8988T (cell line): ENCODE results near the gene ODF4.

Experiments
- DNase-seq: peaks from one replicate; pipeline ENCODE4 v3.0.0; 2011

ODF4 gene, protein sequence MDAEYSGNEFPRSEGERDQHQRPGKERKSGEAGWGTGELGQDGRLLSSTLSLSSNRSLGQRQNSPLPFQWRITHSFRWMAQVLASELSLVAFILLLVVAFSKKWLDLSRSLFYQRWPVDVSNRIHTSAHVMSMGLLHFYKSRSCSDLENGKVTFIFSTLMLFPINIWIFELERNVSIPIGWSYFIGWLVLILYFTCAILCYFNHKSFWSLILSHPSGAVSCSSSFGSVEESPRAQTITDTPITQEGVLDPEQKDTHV

DNA sequence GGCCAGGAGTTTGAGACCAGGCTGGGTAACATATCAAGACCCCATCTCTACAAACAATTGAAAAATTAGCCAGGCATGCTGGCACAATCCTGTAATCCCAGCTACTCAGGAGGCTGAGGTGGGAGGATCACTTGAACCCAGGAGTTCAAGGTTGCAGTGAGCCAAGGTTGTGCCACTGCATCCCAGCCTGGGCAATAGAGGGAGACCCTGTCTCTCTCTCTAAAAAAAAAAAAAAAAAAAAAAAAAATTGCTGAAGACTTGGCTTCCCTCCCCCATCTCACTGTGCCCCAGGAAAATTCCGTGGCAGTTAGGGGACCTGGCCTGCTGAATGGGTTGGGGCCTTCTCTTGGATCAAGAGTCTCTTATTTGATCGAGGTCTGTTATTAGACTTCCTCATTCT is at the start of gene ODF4:
ODF4 (plus strand) TSS at position 301 of the 400 bp plus-strand sequence. CDS start 212 bp downstream, outside the sequence.
- no peak for DNase-seq

DNA sequence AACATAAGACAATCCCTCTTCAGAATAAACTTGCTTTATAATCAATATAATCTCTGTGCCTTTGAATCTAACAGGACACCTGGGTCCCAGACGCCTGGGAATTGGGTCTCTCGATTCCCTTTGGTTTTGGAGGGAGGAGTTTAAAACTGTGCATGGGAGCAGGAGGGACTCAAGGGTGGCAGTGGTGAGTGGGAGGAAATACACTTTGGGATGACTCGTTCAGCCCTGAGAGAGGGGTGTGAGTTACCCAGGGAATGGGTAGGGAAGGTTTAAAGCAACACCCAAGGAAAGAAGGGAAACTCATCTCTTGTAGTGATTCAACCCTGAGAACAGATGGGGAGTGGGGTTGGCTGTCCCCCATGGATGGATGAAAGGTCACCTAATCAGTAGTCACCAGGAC is 49.6 kb upstream of the ODF4 start:
- no peak for DNase-seq

DNA sequence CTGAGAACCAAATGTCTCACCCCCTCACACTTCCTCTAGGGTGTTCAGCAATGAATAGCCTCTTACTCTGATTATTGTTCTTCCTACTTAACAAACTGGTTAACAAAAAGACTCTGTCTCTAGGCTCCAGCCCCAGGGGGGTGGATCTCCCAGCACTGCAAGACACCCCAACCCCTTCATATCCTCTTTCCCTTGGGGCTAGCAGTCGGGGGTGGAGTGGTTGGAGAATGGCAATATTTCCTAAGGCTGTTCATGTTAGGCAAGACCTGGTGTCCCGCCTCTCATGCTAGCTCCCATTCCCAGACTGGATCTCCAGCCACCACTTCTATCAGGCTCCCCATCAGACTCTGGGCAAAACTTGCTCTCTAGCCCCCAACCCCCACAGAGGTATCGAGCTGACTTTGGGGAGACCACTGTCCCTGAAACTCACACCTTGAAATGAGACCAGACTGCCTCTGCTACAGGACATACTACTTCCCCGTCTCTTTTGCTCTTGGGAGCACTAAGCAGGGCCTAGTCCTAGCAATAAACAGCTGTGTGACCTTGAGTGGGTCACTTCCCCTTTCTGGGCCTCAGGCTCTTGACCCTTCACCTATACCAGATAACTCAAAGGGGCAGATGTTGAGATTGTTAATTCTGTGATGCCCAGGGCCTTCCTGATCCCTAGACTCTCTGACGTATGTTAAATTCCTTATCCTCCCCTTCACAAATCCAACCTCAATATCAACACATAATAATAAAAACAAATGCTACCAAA is 46.8 kb upstream of the ODF4 start:
- no peak for DNase-seq

DNA sequence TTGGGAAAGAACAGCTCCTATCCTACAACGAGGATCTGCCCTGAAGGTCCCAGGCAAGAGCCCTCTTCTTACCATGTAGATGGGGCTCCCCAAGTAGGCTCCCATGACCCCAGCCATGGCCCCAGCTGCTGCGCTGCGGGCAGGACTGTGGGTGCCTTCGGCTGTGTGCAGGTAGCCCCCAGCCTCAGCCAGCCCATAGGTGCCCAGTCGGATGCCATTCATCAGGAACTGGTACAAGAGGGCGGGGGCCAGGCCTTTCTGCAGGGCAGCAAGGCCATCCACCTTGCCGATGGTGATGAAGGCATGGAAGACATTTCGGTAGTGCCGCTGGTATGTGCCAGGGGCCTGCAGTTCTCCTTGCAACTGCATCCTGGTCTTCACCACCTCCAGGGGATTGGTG is 45.3 kb upstream of the ODF4 start:
- DNase-seq, result no peak

DNA sequence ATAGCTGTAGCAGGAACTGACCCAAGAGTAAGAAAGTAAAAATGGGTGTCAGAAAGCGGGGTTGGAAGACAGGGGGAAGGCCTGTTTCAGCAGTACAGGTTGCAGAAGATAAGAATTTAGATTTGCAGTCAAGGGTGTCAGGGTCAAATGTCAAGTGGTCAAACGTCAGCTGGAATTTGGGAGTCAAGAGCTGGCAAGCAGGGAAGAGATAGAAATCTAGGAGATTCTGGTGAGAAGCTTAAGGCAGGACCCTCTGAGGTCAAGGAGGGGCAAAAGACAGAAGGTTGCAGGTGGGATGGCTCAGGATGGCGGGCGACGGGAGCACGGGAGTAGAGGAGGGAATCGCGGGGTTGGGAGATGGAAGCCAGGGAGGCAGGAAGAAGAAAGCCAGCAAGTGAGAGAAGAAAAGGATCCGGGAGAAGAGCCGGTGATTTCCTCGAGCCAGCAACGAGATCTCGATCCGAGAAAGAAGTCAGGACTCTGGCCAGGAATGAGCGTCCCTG is 44.8 kb upstream of the ODF4 start:
- no peak for DNase-seq

DNA sequence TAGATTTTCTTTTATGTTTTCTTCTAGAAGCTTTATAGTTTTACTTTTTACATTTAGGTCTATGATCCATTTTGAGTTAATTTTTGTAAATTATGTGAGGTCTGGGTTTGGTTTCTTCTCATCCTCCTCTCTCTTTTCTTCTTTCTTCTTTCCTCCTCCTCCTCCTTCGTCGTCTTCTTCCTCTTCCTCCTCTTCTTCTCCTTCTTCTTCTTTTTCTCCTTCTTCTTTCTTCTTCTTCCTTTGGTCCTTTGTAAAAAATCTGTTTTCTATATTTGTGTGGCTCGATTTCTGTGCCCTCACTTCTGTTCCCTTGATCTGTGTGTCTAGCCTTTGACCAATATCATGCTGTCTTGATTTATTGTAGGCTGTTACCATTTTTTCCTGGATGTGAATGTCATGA is 39.4 kb upstream of the ODF4 start:
- no peak for DNase-seq

DNA sequence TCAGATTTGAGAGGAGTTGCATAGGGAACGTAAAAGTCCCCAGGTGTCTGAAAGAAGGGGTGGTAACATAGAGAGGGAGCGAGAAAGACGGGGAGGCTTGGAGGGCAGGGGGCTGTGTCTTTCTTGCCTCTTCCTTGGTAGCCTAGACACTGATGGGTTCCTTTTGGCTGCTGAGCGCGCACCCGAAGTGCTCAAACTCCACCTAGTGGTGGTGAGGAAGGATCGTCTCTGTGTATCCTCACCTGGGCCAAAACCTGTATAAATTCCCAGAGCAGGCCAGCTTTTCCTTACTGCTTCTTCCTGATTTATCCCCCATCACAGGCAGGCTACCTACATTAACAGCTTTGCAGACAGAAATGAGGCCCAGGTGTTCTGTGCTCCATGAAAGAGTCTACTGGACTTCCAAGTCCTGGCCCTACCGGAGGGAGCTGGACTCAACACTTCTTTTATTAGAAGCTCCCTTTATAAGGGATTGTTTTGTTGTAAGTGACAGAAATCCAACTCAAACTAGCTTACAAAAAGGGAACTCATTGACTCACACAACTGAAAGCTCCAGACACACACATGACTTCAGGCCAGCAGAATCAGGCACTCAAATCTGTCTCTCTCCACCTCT is 38.9 kb upstream of the ODF4 start:
- peak; percentile 59 for DNase-seq

DNA sequence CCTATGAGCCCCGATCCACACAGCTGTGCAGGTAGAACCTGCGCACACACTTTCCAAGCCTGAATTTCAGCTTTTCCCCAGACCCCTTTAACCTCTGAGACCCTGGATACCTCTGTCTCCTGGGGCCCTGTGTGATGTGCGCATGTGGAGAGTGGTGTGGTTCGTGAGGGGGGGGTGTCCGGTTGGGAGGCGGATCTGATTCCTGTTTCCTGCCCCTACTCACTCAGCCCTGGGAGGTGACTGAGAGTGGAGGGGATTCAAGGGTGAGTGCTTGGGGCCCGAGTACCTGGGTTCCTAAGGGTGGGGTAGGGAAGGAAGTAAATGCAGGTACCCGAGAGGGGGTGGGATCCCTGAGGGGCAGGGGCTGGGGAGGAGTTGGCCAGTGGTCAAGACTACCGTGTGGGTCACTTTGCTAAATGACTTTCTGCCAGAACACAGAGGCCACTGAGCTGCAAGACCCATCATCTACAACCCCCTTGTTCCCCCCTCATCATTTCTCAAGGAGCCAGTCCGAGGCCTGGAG is 29.0 kb upstream of the ODF4 start:
- DNase-seq, result no peak

DNA sequence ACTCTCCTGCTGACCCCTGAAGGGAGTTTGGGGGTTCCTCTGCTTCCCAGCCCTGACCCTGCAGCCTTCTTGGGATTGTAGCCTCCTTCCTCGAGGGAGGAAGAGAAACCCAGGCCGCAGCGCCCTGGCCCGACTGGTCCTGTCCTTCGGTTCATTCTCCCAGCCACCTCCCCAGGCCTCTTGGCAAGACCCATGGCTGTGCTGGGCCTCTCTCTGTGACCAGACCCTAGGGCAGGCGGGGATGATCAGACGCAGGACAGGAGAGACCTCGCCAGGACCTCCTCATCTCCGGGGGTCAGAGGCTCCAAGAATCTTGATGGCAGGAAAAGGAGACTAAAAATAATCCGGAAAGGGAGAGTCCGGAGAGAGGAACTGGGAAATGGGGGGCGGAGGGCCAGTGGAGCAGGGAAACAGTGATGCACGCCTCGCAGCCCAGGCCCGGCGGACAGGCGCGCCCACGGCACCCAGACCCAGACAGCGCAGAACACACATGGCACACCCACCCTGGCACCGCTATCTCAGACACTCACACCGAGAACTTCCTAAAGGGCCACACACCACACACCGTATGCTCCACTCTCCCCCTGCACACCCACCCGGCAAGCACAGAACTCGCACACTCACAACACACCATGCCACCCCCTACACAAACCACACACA is 28.4 kb upstream of the ODF4 start:
- DNase-seq, result no peak

DNA sequence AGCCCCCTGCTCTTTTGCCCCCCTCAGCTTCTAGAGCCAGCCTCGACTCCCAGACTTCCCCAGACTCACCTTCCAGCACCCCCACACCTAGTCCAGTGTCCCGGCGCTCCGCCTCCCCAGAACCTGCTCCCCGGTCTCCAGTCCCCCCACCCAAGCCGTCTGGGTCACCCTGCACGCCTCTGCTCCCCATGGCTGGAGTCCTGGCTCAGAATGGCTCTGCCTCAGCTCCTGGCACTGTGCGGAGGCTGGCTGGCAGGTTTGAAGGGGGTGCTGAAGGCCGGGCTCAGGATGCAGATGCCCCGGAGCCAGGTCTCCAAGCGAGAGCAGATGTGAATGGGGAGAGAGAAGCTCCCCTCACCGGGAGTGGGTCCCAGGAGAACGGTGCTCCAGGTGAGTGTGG is 27.4 kb upstream of the ODF4 start:
- DNase-seq, result no peak

DNA sequence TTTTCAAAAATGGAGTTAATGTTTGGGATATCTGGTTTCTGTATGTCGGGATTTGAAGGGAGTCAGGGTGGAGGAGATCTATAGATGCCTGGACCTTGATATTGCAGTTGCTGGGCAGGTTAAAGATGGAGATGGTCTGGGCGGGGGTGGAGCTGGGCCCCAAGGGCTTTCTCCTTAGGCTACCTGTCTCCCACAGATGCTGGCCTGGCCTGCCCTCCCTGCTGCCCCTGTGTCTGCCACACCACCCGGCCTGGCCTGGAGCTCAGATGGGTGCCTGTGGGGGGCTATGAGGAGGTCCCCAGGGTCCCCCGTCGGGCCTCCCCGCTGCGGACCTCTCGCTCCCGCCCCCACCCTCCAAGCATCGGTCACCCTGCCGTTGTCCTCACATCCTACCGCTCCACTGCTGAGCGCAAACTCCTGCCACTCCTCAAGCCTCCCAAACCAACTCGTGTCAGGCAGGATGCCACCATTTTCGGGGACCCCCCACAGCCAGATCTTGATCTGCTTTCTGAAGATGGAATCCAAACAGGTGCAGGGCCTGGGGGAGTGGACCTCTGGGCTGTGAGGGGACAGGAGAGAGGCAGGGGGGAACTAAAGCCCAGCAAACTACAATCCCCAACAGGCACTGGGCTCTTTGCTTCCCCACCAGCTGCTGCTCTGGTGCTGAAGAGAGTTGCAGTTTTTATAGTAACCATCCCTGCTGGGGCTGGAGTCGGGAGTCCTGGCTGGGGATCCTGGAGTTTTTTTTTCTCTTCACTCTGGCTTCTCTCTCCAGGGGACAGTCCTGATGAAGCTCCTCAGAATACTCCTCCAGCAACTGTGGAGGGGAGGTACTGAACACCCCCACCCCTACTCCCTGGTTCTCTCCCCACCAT is 26.7 kb upstream of the ODF4 start:
- no peak for DNase-seq

DNA sequence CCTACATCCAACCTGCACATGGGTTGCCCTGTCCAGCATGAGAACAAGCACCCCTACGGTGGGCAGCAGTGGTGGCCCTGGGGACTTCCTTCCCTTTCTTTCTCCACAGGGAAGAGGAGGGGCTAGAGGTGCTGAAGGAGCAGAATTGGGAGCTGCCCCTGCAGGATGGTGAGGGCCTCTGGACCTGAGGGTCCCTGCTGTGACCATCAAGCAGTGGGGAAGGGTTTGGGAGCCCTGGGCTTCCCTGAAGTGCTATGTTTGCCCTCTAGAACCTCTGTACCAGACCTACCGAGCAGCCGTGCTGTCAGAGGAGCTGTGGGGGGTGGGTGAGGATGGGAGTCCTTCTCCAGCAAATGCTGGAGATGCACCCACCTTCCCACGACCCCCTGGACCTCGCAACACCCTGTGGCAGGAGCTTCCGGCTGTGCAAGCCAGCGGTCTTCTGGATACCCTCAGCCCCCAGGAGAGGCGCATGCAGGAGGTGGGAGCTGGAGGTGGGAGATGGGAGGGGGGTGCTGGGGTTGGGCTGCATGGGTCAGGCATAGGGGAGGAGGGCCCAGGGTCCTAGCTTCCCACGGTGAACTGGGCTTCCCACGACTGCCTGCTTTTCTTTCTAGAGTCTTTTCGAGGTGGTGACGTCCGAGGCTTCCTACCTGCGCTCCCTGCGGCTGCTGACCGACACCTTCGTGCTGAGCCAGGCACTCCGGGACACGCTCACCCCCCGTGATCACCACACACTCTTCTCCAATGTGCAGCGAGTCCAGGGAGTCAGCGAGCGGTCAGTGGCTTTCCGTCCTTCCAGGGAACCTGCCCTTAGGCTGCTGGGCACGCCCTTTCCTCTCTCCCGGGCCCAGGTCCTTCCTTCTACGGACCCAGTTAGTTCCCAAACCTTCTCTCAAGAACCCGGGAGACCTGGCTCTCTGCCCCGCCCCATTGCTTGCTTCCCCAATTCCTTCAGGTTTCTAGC is 24.6 kb upstream of the ODF4 start:
- no peak for DNase-seq

DNA sequence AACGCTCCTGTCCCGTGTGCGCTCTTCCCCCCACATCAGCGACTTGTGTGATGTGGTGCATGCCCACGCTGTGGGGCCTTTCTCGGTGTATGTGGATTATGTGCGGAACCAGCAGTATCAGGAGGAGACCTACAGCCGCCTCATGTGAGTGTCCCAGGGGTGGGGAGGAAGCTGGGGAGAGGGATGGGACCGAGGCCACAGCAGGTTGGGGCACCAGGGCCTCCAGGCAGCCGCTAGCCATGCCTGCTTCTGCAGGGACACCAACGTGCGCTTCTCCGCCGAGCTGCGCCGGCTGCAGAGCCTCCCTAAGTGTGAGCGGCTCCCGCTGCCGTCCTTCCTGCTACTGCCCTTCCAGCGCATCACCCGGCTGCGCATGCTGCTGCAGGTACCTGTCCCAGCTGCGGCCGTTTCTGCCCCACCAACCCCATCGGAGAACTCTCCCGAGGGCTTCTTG is 23.8 kb upstream of the ODF4 start:
- DNase-seq, result no peak

DNA sequence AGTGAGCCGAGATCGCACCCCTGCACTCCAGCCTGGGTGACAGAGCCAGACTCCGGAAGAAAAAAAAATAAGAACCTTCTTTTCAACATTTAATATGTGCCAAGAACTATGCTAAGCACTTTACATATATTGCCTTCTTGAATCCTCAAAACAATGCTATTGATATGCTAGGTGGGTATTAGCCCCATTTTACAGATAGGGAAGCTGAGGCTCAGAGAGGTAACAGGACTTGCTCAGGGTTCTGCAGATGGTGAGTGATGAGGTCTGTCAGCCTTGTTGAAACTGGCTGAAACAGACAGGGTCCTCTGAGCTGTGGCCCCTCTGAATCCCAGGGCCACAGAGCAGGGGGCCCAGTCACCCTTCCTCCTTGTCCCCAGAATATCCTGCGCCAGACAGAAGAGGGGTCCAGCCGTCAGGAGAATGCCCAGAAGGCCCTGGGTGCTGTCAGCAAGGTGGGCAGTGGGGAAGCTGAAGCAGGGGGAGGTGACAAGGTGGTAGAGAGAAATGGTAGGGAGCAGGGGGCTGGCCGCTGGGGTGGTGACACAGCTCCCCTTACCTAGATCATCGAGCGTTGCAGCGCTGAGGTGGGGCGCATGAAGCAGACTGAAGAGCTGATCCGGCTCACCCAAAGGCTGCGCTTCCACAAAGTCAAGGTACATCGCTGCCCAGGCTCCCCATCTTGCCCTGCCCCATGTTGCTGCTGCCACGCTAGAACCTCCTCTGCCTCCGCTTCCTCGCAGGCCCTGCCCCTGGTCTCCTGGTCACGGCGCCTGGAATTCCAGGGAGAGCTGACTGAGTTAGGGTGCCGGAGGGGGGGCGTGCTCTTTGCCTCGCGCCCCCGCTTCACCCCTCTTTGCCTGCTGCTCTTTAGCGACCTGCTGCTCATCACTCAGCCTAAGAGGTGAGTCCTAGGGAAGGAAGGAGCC is 21.4 kb upstream of the ODF4 start:
- DNase-seq, result no peak

DNA sequence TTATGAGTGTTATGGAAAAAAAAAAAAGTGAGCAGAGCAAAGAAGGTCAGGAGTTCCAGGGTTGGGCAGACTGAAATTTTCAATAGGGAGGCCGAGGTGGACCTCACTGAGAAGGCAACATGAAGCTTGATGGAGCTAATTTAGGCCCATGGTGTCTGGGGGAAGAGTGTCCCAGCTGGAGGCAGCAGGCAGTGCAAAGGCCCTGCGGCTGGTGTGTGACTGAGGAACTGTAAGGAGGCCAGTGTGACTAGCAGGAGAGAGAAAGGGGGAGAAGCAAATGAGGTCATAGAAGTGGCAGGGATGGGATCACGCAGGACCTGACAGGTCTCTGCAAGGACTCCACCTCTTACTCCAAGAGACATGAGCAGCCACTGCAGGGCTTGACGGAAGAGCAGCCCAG is 19.4 kb upstream of the ODF4 start:
- DNase-seq, result no peak

DNA sequence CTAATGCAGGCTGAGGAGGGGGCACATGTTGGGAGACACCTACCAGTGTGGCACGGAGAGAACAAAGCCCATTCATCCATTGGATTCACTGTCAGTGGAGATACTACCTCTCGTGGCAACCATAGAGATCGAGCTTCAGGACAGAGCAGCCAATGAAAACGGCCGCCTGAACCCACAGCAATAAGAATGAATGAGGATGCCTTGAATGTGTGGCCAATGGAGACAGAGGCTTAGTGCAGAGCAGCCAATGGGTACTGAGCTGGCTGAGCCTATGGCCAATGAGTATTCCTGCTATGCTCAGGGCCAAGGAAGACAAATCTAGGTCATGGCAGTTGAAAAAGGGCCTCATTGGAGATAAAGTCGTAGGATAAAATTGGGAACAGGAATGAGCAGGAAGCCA is 18.6 kb upstream of the ODF4 start:
- DNase-seq, result no peak

DNA sequence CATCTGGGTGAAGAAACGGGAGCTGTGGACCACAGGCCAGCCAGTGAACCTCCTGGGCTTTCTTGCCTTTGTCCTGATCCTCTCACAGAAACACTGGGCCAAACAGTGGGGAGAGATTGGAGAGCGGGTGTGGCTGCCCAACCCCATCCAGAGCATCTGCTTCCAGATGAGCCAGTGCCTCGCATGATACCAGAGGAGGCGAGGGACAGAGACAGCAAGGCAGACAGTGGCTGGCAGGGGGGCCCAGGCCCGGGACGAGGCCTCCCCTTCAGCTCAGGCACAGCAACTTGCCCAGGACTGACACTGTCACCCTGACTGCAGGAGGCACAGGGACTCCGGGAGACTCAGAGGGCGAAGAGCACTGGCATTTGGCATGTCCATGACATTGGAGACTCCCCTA is 17.6 kb upstream of the ODF4 start:
- DNase-seq, result no peak

DNA sequence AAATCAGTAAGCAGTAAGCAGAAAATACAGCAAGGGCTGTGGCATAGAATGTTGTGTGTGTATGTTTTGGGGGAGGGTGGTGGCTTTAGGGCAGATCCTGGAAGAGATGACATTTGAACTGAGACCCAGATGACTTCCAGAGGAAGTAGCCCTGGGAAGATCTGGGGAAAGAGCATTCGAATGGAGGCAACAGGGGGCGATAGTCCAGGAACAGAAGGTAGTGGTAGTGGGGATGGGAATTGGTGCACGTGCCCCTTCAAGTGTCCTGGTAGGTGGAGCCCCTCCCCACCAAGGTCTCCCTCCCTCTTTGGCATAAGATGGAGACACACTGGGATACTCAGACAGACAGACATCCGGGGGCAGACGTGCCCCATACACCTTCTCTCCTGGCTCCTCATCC is 15.5 kb upstream of the ODF4 start:
- DNase-seq, result no peak

DNA sequence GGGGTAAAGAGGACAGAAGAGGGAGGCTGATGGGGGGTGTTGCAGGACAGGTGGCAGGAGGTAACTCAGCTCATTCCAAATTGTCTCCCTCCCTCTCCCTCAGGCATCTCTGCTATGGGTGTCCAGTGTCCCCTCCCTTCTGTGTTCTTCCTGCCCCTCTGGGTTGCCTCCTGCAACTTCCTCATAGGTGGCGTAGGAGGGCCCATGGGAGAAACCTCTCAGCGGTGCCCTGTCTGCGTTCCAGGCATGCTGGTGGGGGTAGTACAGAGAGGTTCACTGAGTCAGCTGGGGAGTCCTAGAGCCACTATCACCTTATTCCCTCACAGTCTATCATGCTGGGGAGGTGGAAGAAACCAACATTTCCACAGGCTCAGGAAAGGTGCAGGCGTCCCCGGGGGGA is 14.7 kb upstream of the ODF4 start:
- no peak for DNase-seq
